ENCODE measurements around the gene RFTN2.
"Not testable (repeated sequence)": the region's sequence is repeated elsewhere in the genome, so short reads cannot be mapped to it uniquely, and the experiment has no call there.

The RFTN2 gene, protein sequence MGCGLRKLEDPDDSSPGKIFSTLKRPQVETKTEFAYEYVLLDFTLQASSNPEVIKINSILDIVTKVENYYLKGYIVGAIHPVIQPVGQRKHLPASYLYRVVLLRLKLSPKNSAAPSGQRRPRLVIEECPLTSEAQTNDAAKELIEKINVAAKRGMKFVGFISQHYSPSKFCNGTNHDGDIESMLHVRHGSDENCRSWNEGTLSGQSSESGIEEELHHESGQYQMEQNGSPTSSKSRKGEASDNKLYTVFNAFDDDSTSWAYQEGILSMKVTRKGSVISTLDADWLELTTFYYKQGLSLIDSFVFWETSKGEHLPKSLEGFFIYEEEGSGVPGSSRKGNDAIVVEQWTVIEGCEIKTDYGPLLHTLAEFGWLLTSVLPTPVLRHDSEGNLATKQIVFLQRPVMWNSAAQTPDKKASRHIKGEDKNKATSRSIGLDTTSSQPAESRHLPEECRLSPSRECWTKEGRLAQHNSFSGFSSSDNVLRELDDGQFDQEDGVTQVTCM

DNA sequence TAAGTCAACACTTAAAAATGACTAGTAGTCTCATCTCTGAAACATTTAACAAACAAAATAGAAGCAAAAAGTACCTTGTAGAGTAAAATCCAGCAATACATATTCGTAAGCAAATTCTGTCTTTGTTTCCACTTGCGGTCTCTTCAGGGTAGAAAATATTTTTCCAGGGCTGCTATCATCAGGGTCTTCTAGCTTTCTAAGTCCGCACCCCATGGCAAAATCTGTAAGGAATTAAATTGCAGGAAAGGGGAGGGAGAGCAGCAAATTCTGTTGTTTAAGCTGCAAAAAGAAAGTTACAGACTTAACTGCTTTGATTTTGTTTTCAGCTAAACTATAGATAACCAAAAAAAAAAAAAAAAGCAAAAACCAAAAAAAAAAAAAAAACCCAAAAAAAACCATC, at the start of gene RFTN2:
Gene RFTN2 (minus strand): TSS at position 342 of the 400 bp plus-strand sequence. CDS start 129 bp downstream, at position 213.
- DNase-seq (ENCODE audit: low spot score) = peak; percentile 47

DNA sequence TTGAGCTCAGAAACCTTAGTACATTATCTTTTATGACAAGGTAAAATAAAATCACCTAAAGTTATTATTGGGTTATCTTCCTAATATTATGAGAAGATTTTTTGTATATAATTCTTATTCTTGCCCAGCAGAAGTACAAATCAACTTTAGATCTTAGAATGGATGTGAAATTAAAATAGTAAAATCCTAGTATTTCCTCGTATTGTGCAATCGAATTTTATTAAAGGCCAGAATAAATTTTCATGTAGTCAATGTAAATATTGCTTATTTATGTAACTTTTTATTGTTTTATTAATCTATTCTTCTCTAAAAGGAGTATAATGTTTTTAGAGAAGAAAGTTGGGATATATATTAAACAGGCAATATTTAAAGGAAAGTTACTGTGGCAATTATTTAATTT, 42.5 kb upstream of the RFTN2 start:
- DNase-seq (ENCODE audit: low spot score) = no peak

DNA sequence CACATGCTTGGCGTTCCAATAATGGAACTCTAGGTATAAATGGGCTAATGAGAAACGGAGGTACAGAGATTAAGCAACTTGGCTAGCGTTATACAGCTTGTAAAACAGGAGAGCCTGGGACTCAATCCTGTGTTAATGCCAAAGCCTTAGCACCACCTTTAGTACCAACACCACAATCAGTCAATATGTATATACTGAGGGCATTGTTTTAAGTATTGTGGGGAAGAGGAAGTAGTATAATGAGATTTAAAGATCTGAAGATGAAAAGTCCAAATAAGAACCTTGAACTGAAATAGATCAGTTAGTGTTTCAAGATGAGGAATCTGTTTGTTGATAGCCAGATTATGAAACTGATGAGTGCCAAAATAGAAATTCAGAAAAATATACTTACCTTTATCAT, 37.9 kb upstream of the RFTN2 start:
- no peak for DNase-seq (ENCODE audit: low spot score)

- no peak for DNase-seq (ENCODE audit: low spot score)
These were observed 36.2 kb upstream of the RFTN2 start for GRCh38 chr2:197711578-197711977.

DNA sequence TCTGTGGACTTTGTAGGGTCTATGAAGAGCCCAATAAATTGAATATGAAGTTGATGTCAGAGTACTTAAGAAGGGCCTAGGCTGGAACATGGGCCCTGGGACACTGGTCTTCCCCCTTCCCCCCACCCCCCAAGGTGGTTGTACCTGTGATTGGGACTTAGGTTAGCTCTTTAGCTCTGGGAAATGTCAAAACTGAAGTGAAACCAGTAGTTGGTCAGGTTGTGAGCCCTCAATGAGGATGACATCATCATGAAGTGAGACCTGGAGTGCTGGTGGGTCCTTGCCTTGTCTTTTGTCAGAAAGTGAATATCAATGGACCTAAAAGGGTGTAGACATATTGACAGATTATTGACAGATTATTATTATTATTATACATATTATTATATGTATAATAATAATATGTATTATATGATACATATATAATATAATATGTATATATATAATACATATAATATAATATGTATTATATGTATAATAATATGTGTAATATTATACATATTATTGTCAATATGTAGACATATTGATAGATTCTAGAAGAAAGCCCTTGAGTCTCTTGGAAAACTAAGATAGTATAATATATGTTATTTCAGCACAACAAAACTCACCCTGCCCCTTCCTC, 35.1 kb upstream of the RFTN2 start:
- no peak for DNase-seq (ENCODE audit: low spot score)

DNA sequence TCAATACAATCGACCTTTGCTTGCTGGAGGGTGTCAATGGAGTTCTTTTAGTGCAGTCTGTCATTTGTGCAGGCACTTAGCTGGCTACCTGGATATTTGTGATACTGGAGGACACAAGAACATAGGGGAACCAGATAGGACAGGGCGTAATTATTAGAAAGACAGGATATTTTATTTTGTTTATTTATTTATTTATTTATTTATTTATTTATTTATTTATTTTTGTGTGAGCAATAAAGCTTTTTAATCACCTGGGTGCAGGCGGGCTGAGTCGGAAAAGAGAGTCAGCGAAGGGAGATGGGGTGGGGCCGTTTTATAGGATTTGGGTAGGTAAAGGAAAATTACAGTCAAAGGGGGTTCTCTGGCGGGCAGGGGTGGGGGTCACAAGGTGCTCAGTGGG, 33.8 kb upstream of the RFTN2 start:
- DNase-seq (ENCODE audit: low spot score) = not testable (repeated sequence)

GRCh38 chr2:197708331-197708730, 32.9 kb upstream of the RFTN2 start:
- no peak for DNase-seq (ENCODE audit: low spot score)

- DNase-seq (ENCODE audit: low spot score) = peak; percentile 58
These were observed 32.2 kb upstream of the RFTN2 start for GRCh38 chr2:197707316-197708213.

DNA sequence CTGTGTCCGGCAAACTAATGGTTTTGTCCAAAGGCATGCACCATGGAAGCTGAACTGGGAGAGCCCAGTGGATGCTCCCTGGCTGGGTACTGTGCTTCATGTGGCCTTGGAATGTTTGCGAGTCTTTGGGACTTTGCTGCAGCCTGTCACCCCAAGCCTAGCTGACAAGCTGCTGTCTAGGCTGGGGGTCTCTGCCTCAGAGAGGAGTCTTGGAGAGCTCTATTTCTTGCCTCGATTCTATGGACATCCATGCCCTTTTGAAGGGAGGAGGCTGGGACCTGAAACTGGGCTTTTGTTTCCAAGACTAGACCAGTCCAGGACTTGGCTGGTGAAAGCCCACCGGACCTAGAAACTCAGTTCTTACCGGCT, 31.4 kb upstream of the RFTN2 start:
- no peak for DNase-seq (ENCODE audit: low spot score)

DNA sequence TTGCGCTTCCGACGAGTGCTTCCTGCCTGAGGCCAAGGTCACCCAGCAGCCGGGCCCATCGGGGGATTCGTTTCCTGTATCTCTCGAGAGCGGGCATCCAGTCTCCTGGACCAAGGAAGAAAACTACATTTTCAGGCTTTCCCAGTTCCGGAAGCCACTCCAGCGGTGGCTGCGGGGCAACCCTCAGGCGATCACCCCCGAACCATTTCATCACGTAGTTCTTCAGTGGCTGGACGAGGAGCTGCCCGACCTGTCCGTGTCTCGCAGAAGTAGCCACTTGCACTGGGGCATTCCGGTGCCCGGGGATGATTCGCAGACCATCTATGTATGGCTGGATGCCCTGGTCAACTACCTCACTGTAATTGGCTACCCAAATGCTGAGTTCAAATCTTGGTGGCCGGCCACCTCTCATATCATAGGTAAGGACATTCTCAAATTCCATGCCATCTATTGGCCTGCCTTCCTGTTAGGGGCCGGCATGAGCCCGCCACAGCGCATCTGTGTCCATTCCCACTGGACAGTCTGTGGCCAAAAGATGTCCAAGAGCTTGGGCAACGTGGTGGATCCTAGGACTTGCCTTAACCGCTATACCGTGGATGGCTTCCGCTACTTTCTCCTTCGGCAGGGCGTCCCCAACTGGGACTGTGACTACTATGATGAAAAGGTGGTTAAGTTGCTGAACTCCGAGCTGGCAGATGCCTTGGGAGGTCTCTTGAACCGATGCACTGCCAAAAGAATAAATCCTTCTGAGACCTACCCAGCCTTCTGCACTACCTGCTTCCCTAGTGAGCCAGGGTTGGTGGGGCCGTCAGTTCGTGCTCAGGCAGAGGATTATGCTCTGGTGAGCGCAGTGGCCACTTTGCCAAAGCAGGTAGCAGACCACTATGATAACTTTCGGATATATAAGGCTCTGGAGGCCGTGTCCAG, 30.8 kb upstream of the RFTN2 start:
- no peak for DNase-seq (ENCODE audit: low spot score)

GRCh38 chr2:197705121-197705911, 29.9 kb upstream of the RFTN2 start, which contains the start of gene MARS2:
Gene MARS2, plus strand, starts transcription at chr2:197705369. Its CDS starts 37 bp downstream, at chr2:197705406.
- DNase-seq (ENCODE audit: low spot score) = peak; percentile 91

DNA sequence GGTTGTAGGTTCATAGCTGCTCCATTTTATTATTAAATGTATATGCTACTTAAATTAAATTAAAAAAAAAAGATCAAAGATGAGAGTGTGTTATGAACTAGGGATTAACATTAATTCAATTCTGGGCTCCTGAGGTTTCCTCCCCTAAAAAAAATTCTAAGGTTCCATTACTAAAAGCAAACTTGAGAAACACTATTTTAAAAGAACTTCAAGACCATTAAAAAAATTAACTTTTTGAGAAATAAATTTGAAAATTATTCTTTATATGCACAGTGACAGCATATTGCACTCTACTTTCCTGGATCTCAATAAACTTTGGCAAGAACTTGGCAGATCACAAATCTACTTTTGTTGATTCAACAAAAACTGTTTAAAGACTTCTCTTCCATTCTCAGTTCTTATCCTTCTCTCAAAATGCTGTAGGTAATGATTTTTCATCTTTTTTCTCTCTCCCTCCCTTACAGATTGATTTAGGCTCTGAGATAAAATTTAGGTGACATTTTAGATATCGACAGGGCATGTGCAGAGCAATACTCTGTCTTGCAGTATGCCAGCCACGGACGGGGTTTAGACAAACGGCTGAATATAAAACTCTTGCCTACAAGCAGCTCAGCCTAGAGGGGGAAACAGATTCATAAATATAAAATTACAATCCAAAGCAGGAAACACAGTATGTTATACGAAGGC, 29.2 kb upstream of the RFTN2 start:
- DNase-seq (ENCODE audit: low spot score) = no peak

- DNase-seq (ENCODE audit: low spot score) = no peak
These were observed 25.6 kb upstream of the RFTN2 start for GRCh38 chr2:197700960-197701359.

GRCh38 chr2:197699724-197700123, 24.3 kb upstream of the RFTN2 start:
- not testable (repeated sequence) for DNase-seq (ENCODE audit: low spot score)

GRCh38 chr2:197696571-197696970, 21.2 kb upstream of the RFTN2 start:
- not testable (repeated sequence) for DNase-seq (ENCODE audit: low spot score)

GRCh38 chr2:197695971-197696370, 20.6 kb upstream of the RFTN2 start:
- DNase-seq (ENCODE audit: low spot score) = not testable (repeated sequence)

- DNase-seq (ENCODE audit: low spot score) = not testable (repeated sequence)
These were observed 19.8 kb upstream of the RFTN2 start for GRCh38 chr2:197695206-197695605.

GRCh38 chr2:197677483-197677882, 2.1 kb upstream of the RFTN2 start:
- no peak for DNase-seq (ENCODE audit: low spot score)

DNA sequence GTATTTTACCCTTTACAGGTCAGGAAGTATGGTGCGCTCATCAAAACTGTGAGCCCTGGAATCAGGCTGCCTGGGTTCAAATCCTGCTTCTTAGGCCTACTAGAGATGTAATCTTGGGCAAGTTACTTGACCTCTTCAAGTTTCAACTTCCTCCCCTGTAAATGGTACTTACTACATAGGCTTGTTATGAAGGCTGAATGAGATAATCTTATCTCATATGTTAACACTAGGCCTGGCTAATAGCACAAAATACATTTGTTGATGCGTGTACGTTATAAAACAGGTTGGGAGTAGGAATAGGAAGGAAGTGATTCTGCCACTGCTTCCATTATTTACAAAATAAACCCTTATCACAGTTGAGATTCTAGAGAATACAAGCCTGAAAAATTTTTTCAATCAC, 1.7 kb upstream of the RFTN2 start:
- no peak for DNase-seq (ENCODE audit: low spot score)
